GM18868 (cell line): ENCODE data around the gene NECAB3.
A peak's percentile ranks its signal among the peaks of the same experiment; 100 is the strongest.

Source experiments
- ATAC-seq: cut with Tn5 transposase; IDR thresholded peaks from one replicate; pipeline ENCODE4 v1.9.1; 2021; ENCODE audit warnings: mild to moderate bottlenecking, moderate library complexity; ENCODE audit not compliant: unreplicated experiment

Gene NECAB3

GRCh38 chr20:33679758-33680485 lies 5.7 kb upstream of the NECAB3 start:
- ATAC-seq: peak; percentile 76

- no peak for ATAC-seq
These were observed 3.9 kb upstream of the NECAB3 start for GRCh38 chr20:33677991-33678702.

- ATAC-seq: no peak
These were observed 2.7 kb upstream of the NECAB3 start for GRCh38 chr20:33676652-33677645.

GRCh38 chr20:33676121-33676520 lies 1.9 kb upstream of the NECAB3 start:
- ATAC-seq: no peak

DNA sequence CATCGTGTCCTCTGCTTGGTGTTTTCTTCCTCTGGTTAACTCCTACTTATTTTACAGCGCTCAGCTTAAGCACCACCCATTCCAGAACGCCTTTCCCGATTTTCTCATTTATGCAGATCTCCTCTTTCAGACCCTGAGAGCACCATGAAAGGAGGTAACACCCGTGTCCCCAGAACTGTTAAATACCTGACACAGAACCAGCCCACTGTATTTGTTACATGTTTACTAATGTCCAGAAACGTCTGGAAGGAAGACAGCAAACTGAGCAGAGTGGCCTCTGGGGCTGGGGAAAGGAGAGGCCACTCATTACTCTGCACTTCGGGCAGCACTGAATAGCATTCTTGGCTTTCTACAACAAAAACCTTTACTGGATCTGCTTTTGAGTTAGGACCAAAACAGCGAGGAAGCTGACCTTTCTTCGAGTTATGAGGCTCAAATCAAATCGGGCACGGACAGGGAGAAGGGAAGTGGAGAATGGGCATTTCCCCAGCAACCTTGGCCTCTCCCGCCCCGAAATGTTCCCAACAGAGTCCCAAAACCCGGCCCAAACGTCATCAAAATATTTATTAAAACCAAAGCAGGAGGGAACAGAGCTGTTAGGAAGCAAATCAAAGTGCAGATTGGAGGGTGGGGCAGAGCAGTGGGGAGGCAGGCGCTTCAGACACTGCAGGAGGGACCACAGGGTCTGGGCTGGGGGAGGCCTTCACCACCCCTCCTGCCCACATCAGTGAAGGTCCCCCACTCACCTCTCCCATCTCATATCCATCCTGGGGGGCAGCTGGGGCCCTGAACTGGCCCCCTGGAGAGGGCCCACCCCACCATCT lies 1.1 kb upstream of the NECAB3 start:
- ATAC-seq: no peak

GRCh38 chr20:33673410-33674293 lies 576 bp downstream of the NECAB3 start:
- peak; percentile 30 for ATAC-seq

DNA sequence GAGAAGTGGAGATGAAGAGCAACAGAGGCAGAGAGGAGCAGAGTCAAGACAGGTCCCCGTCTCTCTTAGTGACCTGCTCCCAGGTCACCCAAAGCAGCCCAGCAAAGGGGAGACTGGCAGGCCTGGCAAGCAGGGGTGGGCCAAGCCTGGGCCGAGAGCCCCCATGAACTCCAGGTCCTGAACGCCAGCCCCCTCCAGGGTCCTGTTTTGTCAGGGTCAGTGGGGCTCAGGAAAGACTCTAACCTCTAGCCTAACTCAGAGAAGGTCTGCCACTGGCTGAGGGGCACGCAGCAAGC lies 1.2 kb downstream of the NECAB3 start:
- no peak for ATAC-seq

- no peak for ATAC-seq
These were observed 1.7 kb downstream of the NECAB3 start for GRCh38 chr20:33672426-33673113.

DNA sequence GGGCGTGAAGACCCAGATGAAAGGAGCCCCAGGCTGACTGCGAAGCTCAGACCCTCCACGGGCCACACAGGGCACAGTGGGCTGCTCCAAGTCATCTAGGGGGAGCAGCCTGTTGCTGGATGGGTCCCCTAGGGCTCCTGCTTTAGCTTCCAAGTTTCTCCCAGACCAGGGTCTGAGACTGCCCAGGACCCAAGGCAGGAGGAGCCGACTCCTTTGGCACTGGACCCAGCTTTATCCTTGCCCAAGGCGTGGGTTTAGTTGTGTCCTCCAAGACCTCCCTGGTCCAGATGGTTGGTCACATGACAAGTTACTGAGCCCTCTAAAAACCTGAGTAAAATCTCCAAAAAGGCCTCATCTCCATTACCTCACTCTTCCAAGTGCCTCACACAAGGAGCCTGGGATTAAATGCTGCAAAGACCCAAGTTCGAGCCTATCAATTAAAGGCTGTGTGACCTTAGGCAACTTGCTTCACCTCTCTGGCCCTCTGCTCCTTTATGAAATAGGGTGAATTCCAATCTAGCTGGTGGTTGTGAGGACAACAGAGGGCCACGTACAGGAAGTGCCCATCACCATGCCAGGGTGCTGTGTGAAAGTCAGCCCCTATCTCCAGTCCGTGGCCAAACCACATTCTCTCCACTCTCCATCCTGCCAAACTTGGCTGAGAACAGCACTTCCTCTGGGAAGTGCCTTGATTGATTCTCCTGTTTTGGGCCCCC lies 2.5 kb downstream of the NECAB3 start:
- no peak for ATAC-seq

DNA sequence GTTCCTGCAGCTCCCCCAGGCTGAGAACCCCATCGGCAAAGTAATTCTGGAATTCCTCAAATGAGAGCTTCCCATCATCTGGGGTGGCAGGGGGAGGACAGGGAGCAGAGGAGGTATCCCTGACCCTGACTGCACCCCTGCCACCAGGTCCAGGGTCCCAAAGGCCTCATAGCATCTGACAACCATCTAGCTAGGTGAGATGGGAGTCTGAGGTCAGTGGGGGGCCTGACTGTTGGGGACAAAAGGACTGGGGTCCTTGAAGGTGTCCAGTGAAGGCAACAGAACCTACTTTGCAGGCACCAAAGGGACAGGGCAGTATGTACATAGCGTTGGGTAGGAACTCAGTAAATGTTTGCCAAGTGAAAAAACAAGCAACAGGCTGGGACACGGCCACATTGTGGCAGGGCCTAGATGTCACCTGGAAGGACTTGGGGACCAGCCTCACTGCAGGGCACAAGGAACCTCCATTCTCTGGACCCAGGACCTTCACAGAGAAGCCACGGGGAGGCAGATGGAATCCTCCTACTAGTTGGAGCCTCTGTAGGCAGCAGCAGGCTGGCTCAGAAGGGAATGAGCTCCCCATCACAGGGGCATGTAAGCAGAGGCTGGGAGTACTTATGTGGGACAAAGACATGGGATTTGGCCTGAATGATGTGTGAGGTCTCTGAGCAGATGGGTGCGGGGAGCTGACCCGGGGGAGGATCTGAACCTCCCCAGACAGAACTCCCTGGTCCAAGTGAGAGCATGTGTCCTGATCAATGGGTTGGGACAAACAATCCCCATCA lies 3.3 kb downstream of the NECAB3 start:
- no peak for ATAC-seq

DNA sequence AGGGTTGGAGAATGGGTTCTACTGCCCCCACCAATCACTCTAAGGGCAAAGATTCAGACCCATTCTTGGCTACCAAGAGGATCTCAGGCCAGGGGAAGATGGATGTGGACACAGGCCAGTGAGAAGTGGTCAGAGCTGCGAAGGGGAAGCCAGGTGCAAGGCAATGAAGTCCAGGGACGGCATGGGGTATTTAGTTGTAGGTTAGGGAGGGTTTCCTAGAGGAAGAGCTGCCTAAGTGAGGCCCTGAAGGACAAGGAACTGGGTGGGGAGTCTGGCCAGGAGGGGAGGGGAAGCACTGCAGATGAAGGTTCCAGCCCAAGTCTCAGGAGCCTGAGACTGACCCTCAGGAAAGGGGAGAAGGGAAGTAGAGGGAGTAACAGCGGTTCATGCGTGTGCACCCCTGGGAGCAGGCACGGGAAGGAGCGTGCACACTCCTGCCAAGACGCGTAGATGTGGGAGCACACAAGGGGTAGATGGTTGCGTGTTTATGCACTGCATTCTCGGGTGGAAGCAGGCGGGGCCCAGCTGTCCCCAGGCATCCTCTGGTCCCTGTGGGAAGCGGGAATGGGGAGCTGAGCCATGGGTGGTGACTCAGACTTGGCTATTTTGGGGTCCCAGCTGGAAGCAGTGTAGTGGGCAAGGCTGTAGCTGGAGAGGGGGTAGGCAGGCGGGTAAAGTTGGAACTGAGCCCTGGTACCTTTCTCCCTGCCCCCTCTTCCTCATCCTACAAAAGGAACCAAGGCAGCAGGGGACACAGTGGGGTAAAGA lies 4.2 kb downstream of the NECAB3 start:
- no peak for ATAC-seq

DNA sequence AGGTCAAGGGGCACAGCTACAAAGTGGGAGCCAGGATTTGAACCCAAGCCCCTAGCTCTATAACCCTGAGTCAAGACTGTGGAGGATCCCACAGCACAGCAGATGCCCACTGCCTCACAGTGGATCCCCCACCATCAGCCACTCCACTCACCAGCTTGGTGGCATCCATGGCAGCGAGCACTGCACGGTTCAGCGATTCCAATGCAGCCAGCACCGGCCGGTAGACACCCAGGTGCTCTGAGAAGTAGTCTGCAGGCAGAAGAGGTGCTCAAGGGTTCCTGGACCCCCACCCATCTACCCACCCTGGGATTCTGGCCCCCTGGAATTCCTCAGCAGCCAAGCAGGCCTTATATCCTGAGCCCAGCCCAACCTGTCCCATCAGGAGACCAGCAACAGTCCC lies 5.0 kb downstream of the NECAB3 start:
- ATAC-seq: no peak

DNA sequence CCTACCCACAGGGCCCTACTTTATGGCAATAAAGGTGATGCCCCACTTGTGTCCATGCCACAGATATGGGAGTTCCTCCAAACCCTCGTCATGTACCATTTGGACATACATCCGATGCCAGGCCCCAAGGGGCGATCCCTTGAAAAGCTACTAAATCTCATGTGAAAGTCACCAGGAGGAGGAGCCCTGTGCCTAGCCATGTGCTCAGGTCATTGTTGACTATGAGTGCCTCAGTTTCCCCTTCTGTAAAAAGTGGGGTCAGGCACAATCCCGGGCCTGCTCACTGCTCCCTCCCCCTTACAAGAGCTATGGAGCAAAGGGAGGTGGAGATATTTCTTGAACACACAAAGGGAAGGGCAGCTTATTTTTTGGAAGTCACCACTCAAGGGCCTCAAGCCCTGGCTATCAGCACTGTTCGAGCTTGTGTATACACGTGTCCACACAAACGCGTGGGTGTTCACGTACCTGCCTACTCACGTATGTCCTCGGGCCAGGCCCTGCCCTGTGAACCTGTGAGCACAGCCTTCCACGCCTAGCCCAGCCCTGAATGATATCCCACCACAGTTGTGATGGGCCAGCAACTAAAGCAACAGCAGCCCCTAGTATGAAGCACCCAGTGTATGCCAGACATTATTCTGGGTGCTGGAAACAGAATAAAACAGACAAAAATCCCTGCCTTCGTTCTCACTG lies 5.6 kb downstream of the NECAB3 start:
- ATAC-seq: no peak

GRCh38 chr20:33667676-33668465 lies 6.4 kb downstream of the NECAB3 start:
- ATAC-seq: peak; percentile 45

DNA sequence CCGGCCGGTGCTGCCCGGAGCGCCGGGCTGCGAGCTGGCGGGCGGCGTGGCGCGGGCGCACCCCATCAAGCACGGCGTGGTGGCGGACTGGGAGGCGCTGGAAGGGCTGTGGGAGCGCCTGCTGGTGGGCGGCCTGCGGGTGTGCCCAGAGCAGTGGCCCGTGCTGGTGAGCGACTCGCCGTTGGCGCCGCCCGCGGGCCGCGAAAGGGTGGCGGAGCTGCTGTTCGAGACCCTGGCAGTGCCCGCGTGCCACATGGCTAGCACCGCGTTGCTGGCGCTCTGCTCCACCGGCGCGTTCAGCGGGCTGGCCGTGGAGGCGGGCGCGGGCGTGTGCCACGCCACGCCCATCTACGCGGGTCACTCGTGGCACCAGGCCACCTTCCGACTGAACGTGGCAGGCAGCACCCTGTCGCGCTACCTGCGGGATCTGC lies 7.0 kb downstream of the NECAB3 start:
- ATAC-seq: peak; percentile 2
